Putamen (tissue), 1 donor: ENCODE results near the gene CCDC51.
"Not testable (repeated sequence)": the region's sequence is repeated elsewhere in the genome, so short reads cannot be mapped to it uniquely, and the experiment has no call there.

Experiments used
- DNase-seq: peaks from one replicate; pipeline ENCODE4 v3.0.0-alpha.2; 2016; ENCODE audit warnings: low spot score

Gene CCDC51

GRCh38 chr3:48405971-48406370, 33.9 kb downstream of the CCDC51 start:
- no peak for DNase-seq

- DNase-seq = no peak
These were observed 34.5 kb downstream of the CCDC51 start for GRCh38 chr3:48405343-48405881.

DNA sequence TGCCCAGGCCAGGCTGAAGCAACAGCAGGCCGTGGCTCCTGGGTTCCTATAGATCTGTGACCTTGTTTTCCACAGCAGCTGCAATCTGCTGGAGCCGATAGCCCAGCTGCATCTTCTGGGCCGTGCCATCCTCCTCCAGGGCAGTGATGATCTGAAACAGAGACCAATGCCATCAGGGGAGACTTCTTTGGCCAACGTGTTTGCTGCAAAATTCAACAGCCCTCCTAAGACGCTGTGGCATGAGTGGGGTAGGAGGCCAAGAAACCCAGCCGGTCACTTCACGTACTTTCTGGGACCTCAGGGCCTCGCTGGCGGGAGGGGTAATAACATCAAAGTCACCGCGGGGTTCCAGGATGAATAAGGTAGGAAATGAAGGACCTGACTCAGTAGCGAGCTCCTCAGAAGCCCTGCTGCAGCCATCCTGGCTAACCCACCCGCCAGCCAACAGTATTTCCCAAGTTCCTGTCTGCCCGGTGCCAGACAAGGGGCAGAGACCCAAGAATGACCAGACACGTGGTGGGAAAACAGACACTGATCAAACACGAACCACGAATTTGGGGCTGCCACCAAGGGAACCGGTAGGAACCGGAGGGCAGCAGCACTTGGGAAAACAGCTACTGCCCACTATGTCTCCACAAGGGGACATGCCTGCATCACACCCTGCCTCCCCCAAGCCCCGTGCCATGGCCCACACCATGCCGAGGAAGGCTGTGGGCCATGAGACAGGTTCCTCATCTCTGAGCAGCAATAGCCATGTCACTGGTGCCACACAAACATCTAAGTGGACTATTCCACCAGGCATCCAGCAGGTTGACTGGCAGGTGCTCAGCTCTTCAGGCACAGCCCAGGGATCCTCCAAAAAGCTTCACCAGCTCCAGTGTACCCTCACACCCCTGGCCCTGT, 35.2 kb downstream of the CCDC51 start:
- DNase-seq = no peak

DNA sequence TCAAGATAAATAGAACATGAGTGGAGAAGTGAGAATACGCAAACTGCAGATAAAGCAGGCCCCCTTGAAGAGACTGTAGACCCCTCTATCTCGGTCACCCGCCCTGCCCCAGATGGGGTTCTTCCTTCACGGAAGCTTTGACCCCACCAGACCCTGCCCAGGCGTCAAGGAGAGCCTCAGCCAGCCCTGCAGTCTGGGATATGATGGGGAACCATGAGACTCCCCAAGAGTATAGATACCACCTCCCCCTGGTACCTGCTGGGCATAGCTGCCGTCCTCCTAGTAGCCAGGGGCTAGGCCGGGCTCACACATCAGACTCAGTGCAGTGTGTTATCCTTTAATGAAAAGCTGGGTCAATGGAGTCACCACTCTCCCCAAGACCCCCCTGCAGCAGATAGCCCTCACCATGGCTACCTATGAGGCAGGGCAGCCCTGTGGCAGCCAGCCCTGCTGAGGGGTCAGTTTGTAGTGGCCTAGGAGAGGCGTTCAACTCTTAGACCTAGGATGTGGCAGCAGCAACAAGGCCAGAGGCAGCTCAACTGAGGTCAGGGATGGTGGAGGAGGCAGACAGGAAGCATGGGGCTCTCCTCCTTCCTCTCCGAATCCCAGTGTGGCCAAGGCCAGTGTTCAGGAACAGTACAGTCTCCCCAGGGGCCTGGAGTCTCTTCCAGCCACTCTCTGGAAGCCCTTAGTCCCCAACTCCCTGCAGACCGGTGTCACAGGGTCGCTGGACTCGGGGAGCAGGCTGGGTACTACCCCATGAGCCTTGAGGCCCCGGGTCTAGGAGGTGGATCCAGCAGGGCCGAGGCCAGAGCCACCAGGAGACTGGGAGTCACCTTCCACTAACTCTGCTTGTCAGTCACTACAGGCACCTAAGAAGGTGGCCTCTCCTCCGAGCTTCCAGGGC, 36.1 kb downstream of the CCDC51 start:
- DNase-seq = no peak

DNA sequence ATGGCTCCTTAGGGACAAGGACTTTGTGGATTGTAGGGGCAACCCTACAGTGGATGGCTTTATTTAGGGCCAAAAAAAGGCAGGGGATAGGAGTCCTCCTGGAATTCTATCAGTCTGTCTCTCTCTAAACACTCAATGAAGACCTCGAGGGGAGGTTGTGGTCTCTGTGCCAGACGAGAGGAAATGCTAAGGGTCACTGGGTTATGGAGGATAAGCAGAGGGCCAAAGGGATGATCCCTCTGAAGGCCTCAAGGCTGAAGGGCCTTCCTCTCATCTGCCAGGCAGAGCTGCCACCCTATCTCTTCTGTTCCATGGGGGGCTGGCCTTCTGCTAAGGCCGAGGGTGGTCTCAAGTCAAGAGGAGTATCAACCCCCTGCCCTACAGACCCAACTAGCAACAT, 37.0 kb downstream of the CCDC51 start:
- no peak for DNase-seq

GRCh38 chr3:48402281-48402732, 37.6 kb downstream of the CCDC51 start:
- DNase-seq = no peak

GRCh38 chr3:48401434-48401901, 38.5 kb downstream of the CCDC51 start:
- not testable (repeated sequence) for DNase-seq

- DNase-seq = no peak
These were observed 39.0 kb downstream of the CCDC51 start for GRCh38 chr3:48400824-48401433.

- no peak for DNase-seq
These were observed 40.3 kb downstream of the CCDC51 start for GRCh38 chr3:48399387-48400172.

DNA sequence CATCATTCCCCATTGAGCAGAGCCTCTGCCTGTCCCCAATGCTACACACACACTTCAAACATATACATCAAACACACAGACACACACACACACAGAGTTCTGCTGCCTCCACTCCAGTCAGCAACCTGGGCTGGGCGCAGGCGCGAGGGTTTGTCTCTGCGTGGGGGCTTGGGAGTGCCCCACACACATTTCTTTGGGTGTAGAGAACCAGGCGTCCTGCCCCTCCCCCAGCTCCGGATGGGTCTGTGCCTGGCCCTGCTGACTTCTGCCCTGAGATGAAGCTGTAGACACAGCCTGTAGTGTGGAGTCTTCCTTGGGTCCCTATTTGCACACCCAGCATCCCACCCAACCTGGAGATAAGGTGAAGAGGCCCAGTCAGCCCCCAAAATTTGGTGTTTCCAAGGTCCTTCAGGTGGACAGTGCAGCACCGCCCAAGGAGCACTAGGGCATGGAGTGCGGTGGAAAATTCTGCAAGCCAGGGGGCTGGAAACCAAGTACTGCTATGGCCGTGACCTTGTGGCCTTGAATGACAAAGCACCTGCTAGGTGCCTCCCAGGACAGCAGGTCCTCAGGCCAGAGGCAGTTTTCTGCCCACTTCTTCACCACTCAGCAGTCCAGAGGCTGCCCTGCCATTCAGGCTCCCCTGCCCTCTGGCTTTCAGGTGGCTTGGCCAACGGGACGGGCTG, 41.1 kb downstream of the CCDC51 start:
- DNase-seq = no peak

DNA sequence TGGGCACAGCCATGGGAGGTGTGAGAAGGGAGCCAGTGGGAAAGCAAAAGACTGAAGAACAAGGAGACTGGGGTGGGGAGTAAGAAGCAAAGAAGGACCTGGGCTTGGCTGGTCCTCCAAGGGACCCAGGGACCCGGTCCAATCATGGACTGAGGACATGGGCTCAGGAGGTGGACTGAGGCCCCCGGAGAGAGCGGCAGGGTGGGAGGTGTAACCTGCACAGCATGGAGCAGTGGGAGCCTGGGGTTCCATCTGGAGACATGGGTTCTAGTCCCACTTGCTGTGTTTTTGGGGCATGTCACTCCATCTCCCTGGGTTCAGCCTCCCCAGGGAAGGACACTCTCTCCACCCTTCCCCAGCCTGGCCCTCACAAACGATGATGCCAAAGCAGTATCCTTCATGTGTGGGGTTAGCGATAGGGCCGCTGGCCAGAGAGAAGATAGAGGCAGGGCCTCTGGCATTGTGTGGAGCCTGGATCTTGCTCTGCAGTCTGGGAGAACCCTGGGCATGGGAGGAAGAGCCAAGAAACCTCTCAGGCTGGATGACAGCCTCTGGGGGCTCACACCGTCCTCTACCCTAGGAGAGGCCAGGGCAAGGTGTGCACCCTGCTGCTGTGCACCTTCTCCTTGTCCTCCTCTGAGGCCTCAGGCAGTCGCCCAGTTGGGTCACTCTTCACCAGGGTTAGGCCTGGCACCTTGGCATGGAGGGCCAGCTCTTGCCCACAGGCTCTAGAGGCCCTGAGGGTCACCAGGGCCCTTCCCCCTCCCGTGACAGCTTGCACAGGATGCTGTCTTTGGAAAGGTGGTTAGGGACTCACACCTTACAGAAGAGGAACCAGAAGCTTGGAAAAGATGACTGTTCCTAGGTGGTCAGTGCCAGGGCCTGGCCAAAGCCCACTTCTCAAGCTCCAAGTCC, 41.9 kb downstream of the CCDC51 start:
- DNase-seq = no peak

GRCh38 chr3:48395714-48396113, 44.2 kb downstream of the CCDC51 start:
- no peak for DNase-seq

- no peak for DNase-seq
These were observed 45.5 kb downstream of the CCDC51 start for GRCh38 chr3:48394391-48394790.

DNA sequence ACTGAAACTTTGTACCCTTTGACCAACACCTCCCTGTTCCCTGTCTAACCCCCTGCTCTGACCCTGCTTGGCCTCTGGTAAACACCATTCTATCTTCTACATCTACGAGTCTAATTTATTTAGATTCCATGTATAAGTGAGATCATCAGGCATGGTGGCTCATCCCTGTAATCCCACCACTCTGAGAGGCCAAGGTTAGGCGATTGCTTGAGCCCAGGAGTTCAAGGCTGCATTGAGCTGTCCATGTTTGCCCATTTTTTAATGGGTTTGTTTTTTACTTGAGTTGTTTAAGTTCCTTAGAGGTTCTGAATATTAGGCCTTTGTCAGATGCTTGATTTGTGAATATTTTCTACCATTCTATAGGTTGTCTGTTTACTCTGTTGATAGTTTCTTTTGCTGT, 51.0 kb downstream of the CCDC51 start:
- no peak for DNase-seq

- no peak for DNase-seq
These were observed 52.3 kb downstream of the CCDC51 start for GRCh38 chr3:48387634-48388033.
